ENCODE measurements around the gene PRLHR.

- TF ChIP-seq CTCF (IDR thresholded peaks at IDR 0.05): no peak
- no peak for TF ChIP-seq ZFX (IDR thresholded peaks at IDR 0.05; ENCODE audit: borderline replicate concordance)
Observed at GRCh38 chr10:118635674-118636402, 40.4 kb upstream of the PRLHR start.

Measured in 22Rv1 (cell line).